Mucosa of rectum (tissue), 2 donors: ENCODE measurements around the gene KIAA1671.

Experiments used
- H3K27ac ChIP-seq, 2 donors: one replicate each; pipeline ENCODE4 v1.7.0; 2013; ENCODE audit warnings: inconsistent platforms in 2 of 2, low read depth in 2 of 2, low read length in 2 of 2
- H3K27me3 ChIP-seq, 2 donors: one replicate each; pipeline ENCODE4 v1.7.0; 2013; ENCODE audit warnings: low read length in 2 of 2; ENCODE audit not compliant: control insufficient read depth in 2 of 2, insufficient read depth in 2 of 2
- H3K36me3 ChIP-seq, 2 donors: one replicate each; pipeline ENCODE4 v1.7.0; 2013; ENCODE audit warnings: low read length in 2 of 2; ENCODE audit not compliant: control insufficient read depth in 2 of 2, insufficient read depth in 2 of 2
- H3K4me1 ChIP-seq, 2 donors: one replicate each; pipeline ENCODE4 v1.7.0; 2013; ENCODE audit warnings: low read length in 2 of 2, mild to moderate bottlenecking in 1 of 2; ENCODE audit not compliant: control insufficient read depth in 2 of 2, insufficient read depth in 2 of 2
- H3K4me3 ChIP-seq, 2 donors: one replicate each; pipeline ENCODE4 v1.7.0; 2013; ENCODE audit warnings: low read length in 2 of 2
- H3K9ac ChIP-seq, 2 donors: one replicate each; pipeline ENCODE4 v1.7.0; 2013; ENCODE audit warnings: low read length in 2 of 2, low read depth in 1 of 2, mild to moderate bottlenecking in 1 of 2
- H3K9me3 ChIP-seq, 2 donors: one replicate each; pipeline ENCODE4 v1.7.0; 2013; ENCODE audit warnings: low read length in 2 of 2; ENCODE audit not compliant: control insufficient read depth in 2 of 2
- donor health status: healthy.
- donor health status: Normal muscosa, but diverticular disease.

Gene KIAA1671

DNA sequence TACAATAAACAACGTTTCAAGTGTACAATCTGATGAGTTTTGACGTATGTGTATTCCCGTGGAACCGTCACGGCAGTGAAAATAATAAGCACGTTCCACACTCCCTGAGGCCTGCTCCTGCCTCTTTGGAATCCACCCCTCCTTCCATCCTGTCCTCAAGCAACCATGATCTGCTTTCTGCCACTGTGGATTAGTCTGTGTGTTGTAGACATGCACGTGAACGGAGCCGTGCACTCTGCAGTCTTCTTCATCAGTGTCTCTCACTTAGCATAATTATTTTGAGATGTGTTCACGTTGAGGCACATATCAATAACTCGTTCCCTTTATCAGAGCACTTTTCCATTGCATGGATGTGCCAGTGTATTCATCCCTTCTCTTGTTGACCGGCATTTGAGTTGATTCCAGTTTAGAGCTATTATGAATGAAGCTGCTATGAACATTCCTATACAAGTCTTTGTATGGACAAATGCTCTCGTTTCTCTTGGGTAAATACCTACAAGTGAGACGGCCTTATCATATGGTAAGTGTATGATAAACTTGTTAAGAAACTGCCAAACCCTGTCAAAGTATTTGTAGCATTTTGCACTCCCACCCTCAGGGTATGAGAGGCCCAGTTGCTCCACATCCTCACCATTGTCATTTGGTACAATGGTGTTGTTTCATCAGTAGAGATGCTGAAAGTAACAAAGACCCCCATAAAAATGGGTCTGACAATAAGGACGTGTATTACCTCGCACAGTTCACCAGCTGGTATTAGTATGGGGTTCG lies 144.3 kb downstream of the KIAA1671 start:
- no peak overlapping the region for H3K4me3 ChIP-seq
- H3K9me3 ChIP-seq: no peaks in the 10 kb centered on the region
- H3K9ac ChIP-seq: no peak overlapping the region
- H3K36me3 ChIP-seq: peaks cover 0 to 3% of the 10 kb centered on the region in 2 donors
- H3K4me1 ChIP-seq: no peaks in the 10 kb centered on the region
- no peaks in the 10 kb centered on the region for H3K27me3 ChIP-seq
- H3K27ac ChIP-seq: no peak overlapping the region

DNA sequence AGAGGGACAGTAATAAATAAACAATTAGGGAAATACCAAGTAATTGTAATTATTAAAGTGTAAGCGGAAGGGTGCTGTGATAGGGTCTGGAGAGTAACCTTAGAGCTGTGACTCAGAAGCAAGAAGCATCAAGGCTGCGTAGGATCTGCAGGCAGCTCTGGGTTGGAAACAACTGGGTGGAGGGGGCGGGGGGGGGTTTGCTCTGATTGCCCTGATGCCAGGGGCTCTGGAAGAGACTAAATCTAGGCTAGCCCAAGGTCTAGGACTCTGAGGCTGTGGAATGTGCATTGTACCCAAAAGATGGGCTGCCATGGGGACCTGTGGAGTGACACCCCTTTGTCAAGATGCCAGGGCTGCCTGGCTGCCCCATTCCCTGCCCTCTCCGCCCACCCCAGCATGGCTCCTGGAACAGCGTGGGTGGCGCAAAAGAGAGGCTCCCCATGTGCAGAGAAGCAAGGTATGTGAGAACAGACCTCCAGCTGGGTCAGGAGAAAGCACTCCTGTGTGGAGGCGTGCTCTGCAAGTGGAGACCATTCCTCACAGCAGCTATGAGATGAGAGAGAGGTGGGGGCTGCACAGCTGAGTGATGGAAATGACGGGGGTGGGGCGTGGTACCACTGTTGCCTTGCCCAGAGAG lies 146.0 kb downstream of the KIAA1671 start:
- no peaks in the 10 kb centered on the region for H3K4me1 ChIP-seq
- no peak overlapping the region for H3K27ac ChIP-seq
- H3K4me3 ChIP-seq: no peak overlapping the region
- H3K36me3 ChIP-seq: no peaks in the 10 kb centered on the region
- H3K9me3 ChIP-seq: no peaks in the 10 kb centered on the region
- no peak overlapping the region for H3K9ac ChIP-seq
- H3K27me3 ChIP-seq: no peaks in the 10 kb centered on the region

DNA sequence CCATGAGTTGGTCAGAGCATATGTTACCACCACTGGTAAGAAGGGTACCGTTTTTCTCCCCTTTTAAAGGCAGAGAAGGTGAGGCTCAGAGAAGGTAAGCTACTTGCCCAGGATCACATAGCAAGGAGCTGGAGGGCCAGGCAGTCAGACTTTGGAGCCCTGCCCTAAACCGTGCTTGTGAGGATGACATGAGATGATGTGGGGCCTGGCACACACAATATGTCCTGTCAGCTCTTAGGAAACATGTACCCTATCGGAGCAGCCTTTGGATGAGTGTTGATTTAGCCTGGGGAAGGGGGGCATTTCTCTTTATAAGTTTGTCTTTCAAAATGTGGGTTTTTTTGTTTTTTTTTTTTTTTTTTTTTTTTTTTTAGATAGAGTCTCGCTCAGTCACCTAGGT lies 146.7 kb downstream of the KIAA1671 start:
- no peaks in the 10 kb centered on the region for H3K4me1 ChIP-seq
- no peak overlapping the region for H3K4me3 ChIP-seq
- no peak overlapping the region for H3K27ac ChIP-seq
- H3K9me3 ChIP-seq: no peaks in the 10 kb centered on the region
- H3K27me3 ChIP-seq: no peaks in the 10 kb centered on the region
- no peak overlapping the region for H3K9ac ChIP-seq
- H3K36me3 ChIP-seq: no peaks in the 10 kb centered on the region

DNA sequence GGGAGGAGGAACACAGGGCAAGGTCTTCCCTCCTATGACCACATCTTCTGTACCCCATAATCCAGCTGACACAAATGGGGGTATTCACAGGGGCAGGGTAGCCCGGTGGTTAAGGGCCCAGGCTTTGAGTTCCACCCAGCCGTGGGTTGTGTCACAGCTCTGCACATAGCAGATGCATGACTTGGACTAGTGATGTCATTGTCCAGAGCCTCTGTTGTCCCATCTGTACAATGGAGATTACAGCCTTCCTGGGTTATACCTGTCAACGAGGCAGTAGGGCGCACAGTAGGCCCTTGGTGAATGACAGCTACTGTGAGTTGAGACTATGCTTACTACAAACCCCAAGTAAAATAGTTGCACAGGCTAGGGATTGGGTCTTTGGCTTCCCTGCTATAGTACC lies 147.9 kb downstream of the KIAA1671 start:
- Histone ChIP-seq H3K36me3 (no peaks in the 10 kb centered on the region), H3K27ac (no peak overlapping the region), H3K9ac (no peak overlapping the region), H3K4me1 (no peaks in the 10 kb centered on the region), H3K27me3 (no peaks in the 10 kb centered on the region), H3K4me3 (no peak overlapping the region), H3K9me3 (no peaks in the 10 kb centered on the region)

DNA sequence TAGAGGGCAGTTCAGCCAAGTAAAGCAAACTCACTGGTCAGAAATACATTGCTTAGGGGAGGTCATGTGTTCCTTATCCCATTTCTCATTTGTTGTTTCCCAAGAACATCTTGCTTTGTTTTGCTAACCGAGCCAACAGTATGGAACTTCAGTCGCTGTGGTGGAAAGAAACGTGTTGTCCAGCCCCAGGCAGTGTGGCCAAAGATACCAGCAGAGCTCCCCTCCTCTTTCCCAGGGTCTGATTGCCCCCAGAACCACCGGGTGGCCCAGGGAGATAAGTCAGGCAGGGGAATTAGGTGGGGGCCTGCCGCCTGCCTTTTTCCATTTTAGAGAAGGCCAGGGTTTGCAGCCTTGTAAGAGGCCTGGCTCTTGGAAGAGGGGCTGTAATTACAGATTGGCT lies 148.4 kb downstream of the KIAA1671 start:
- Histone ChIP-seq H3K9ac (no peak overlapping the region), H3K27me3 (no peaks in the 10 kb centered on the region), H3K4me3 (no peak overlapping the region), H3K4me1 (no peaks in the 10 kb centered on the region), H3K36me3 (no peaks in the 10 kb centered on the region), H3K9me3 (no peaks in the 10 kb centered on the region), H3K27ac (no peak overlapping the region)

DNA sequence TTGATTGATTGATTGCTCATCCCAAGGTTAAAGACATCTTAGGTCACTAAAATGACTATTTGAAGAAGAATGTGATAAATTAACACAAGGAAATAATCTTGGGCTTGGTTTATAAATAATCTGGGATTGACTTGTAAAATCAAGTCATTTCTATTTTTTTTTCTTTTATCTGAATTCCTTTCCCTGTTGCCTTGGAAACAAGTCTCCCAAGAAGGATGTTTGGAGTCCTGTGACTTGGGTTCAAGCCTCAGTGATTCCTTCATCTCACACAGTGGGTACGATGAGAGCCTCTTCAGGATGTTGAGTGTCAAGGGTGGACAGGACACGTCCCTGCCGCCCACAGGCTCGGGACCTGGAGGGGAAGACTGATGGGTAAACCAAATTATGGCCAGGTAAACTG lies 149.0 kb downstream of the KIAA1671 start:
- H3K9ac ChIP-seq: no peak overlapping the region

DNA sequence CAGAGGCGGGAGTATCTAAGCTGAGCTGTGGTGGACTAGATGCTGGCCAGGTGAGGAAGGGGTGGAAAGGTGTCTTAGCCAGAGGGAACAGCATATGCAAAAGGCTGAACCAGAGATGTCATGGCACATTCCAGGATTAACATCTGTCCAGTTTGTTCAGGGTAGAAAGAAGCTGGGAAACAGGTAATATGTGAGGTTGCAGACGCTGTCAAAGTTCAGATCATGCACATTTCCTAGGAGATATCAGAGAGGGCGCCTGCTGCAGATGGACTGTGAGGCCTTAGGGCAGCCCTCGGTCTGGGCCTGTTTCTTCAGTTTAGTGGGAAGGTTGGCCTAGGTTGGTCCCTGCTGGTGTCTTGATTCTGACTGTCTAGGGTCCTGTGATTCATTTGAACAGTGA lies 149.5 kb downstream of the KIAA1671 start:
- Histone ChIP-seq H3K36me3 (no peaks in the 10 kb centered on the region), H3K9ac (no peak overlapping the region), H3K4me1 (no peaks in the 10 kb centered on the region), H3K4me3 (no peak overlapping the region), H3K27ac (no peak overlapping the region), H3K9me3 (no peaks in the 10 kb centered on the region), H3K27me3 (no peaks in the 10 kb centered on the region)

More for the DNA sequence above, 149.0 kb downstream of the KIAA1671 start:
- Histone ChIP-seq H3K9me3 (no peaks in the 10 kb centered on the region), H3K27ac (no peak overlapping the region), H3K4me1 (no peaks in the 10 kb centered on the region), H3K27me3 (no peaks in the 10 kb centered on the region), H3K4me3 (no peak overlapping the region), H3K36me3 (no peaks in the 10 kb centered on the region)

DNA sequence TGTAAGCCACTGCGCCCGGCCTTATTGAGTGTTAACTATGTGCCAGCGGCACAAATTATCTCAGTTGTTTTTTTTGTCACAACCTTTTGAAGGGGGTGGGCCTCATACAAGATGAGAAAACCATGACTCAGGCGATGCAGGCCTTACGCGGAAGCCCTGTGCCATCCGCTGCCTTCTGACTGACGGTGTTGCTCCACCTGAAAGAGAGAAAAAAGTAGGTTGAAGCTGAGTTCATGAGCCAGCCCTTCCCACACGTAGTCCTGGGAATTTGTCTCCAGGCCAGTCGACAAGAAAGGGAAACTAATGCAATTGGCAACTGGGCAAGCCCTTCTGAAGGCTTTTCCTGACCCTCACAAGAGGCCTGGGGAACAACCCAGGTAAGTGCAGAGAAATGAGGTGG lies 150.2 kb downstream of the KIAA1671 start:
- H3K9ac ChIP-seq: no peak overlapping the region
- H3K27ac ChIP-seq: no peak overlapping the region
- H3K4me3 ChIP-seq: no peak overlapping the region
- no peaks in the 10 kb centered on the region for H3K36me3 ChIP-seq
- no peaks in the 10 kb centered on the region for H3K9me3 ChIP-seq
- H3K27me3 ChIP-seq: no peaks in the 10 kb centered on the region
- no peaks in the 10 kb centered on the region for H3K4me1 ChIP-seq

DNA sequence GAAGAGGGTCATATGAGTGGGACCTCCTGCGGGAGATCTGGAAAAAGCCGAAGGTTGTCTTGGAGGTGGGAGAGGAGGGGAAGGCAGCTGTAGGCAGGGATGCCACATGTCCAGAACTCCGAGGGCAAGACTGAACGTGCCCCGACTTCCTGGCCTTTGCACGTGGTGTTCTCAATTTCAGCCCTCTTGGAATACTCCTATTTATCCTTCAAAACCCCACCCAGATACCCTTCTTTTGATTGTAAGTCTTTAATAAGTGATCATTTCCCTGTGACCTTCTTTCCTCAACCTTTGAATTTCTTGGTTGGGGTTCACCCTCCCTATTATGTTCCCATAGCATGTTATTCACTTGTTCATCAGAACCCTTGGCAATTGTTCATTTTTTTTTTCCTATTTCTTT lies 151.9 kb downstream of the KIAA1671 start:
- no peaks in the 10 kb centered on the region for H3K27me3 ChIP-seq
- H3K36me3 ChIP-seq: no peaks in the 10 kb centered on the region
- H3K4me1 ChIP-seq: no peaks in the 10 kb centered on the region
- H3K9me3 ChIP-seq: no peaks in the 10 kb centered on the region
- no peak overlapping the region for H3K9ac ChIP-seq
- H3K27ac ChIP-seq: no peak overlapping the region
- no peak overlapping the region for H3K4me3 ChIP-seq

DNA sequence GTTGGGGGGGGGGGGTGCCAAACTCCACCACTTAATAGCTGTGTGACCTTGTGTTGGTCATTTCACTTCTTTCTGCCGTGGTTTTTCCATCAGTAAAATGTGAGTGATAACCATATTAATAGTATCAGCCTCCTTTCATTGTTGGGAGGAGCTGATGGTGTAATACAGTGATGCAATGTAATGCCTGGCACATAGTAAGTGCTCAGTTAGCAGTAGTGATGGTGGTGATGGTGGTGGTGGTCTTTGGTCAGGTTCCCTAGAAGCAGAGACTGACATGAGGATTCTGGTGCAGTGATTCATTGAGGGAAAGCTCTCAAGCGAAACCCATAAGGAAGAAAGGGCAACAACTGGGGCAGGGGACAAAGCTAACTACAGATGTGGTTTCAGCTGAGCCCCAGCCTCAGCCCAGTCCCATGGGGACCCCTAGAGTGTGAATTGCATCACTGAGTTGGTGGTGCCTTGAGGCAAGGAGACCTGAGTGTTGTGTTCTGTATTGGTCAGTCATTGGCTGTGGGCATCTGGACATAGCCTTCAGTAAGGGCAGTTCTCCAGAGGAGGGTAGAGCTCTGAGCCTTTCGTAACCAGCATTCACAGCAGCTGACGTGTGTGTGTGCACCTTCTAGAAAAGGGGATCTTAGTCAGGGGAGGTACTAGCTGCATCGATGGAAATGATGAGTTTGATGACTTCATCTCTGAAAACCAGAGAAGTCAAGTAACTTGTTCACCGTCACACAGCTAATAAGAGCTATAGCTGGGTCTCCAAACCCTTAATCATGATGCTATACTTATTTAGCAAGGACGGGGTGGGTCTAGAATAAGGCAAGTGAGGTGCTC lies 153.5 kb downstream of the KIAA1671 start:
- Histone ChIP-seq H3K9me3 (no peaks in the 10 kb centered on the region), H3K27ac (no peak overlapping the region)

More for the DNA sequence above, 153.5 kb downstream of the KIAA1671 start:
- Histone ChIP-seq H3K9ac (no peak overlapping the region), H3K4me3 (no peak overlapping the region), H3K36me3 (no peaks in the 10 kb centered on the region), H3K4me1 (peaks cover 7 to 12% of the 10 kb centered on the region in 2 donors), H3K27me3 (no peaks in the 10 kb centered on the region)
